Neural cell (in vitro differentiated cells): ENCODE measurements around the gene UTS2.

Source experiments
- CTCF ChIP-seq: fragments of 450-650 bp; IDR thresholded peaks from 2 replicates; pipeline ENCODE4 v1.5.1; 2014; ENCODE audit warnings: antibody characterized with exemption, mild to moderate bottlenecking, moderate library complexity; ENCODE audit not compliant: poor library complexity, severe bottlenecking
- EP300 ChIP-seq: fragments of 450-650 bp; conservative IDR thresholded peaks from 2 replicates; pipeline ENCODE4 v1.6.1; 2014; ENCODE audit warnings: antibody characterized with exemption, mild to moderate bottlenecking, moderate library complexity; ENCODE audit not compliant: poor library complexity, severe bottlenecking
- EZH2 ChIP-seq: fragments of 200-600, 300-800 bp; shearing (Covaris generic), sonication (generic); IDR thresholded peaks from 2 replicates; pipeline ENCODE4 v1.6.1; 2014; ENCODE audit warnings: antibody characterized with exemption, low read length, borderline replicate concordance, mild to moderate bottlenecking; ENCODE audit not compliant: insufficient read depth, poor library complexity, severe bottlenecking
- MXI1 ChIP-seq: fragments of 450-650 bp; conservative IDR thresholded peaks from 2 replicates; pipeline ENCODE4 v1.6.1; 2014; ENCODE audit warnings: antibody characterized with exemption, mild to moderate bottlenecking; ENCODE audit not compliant: poor library complexity, severe bottlenecking
- POLR2AphosphoS5 ChIP-seq: IDR thresholded peaks from 2 replicates; pipeline ENCODE4 v1.6.1; 2012
- RAD21 ChIP-seq: fragments of 450-650 bp; conservative IDR thresholded peaks from 2 replicates; pipeline ENCODE4 v1.6.1; 2014; ENCODE audit warnings: antibody characterized with exemption, mild to moderate bottlenecking, moderate library complexity
- REST ChIP-seq: IDR thresholded peaks from 2 replicates; pipeline ENCODE4 v1.6.1; 2012; ENCODE audit warnings: borderline replicate concordance
- TAF1 ChIP-seq: IDR thresholded peaks from 2 replicates; pipeline ENCODE4 v1.6.1; 2012; ENCODE audit warnings: low read depth

- no peak for TF ChIP-seq CTCF
- TF ChIP-seq POLR2AphosphoS5 = no peak
- TF ChIP-seq MXI1 = no peak
- no peak for TF ChIP-seq TAF1
- TF ChIP-seq EP300 = no peak
- TF ChIP-seq REST = no peak
- TF ChIP-seq RAD21 = no peak
- no peak for TF ChIP-seq EZH2
Measured at GRCh38 chr1:7845761-7846160, 7.1 kb downstream of the UTS2 start.
